HepG2 (cell line): Measurements from ENCODE around the gene TRAF4. TPM values are rescaled to one million over a fixed set of nuclear protein-coding genes. Genes with fewer than 3 reads are reported as not detected.

Experiments used
- HIVEP1 ChIP-seq: sonication (generic); formaldehyde crosslinking; IDR thresholded peaks from 2 replicates; pipeline ENCODE4 v1.4.0; 2020; ENCODE audit warnings: mild to moderate bottlenecking, missing genetic modification reagents
- IRF2 ChIP-seq: IDR thresholded peaks from 2 replicates; pipeline ENCODE4 v1.6.1; 2018; ENCODE audit warnings: missing genetic modification reagents, missing compliant biosample characterization
- KDM1A ChIP-seq: IDR thresholded peaks from 2 replicates; pipeline ENCODE4 v1.6.1; 2016; ENCODE audit warnings: missing compliant biosample characterization
- MAF1 ChIP-seq: sonication (generic); formaldehyde crosslinking; IDR thresholded peaks from 2 replicates; pipeline ENCODE4 v1.5.0; 2020; ENCODE audit warnings: missing genetic modification reagents, borderline replicate concordance
- MEF2D ChIP-seq: sonication (generic); formaldehyde crosslinking; IDR thresholded peaks from 2 replicates; pipeline ENCODE4 v1.5.1; 2020; ENCODE audit warnings: mild to moderate bottlenecking, missing genetic modification reagents
- MYNN ChIP-seq: sonication (generic); formaldehyde crosslinking; IDR thresholded peaks from 2 replicates; pipeline ENCODE4 v1.4.0; 2020; ENCODE audit warnings: mild to moderate bottlenecking, low read depth, missing genetic modification reagents
- NBN ChIP-seq: fragments of 450-650 bp; conservative IDR thresholded peaks from 2 replicates; pipeline ENCODE4 v1.6.1; 2017
- PLRG1 ChIP-seq: fragments of 450-650 bp; conservative IDR thresholded peaks from 2 replicates; pipeline ENCODE4 v1.6.1; 2016
- SRSF1 ChIP-seq: fragments of 200-400 bp; formaldehyde crosslinking; optimal IDR thresholded peaks from 2 replicates; pipeline ENCODE3; 2017; ENCODE audit warnings: mild to moderate bottlenecking, low read depth, low read length, moderate library complexity
- ZFX ChIP-seq: sonication (generic); formaldehyde crosslinking; IDR thresholded peaks from 2 replicates; pipeline ENCODE4 v1.4.0; 2020; ENCODE audit warnings: mild to moderate bottlenecking, low read depth, missing genetic modification reagents, moderate library complexity
- ZNF20 ChIP-seq: sonication (generic); formaldehyde crosslinking; IDR thresholded peaks from 2 replicates; pipeline ENCODE4 v1.4.0; 2020; ENCODE audit warnings: mild to moderate bottlenecking, moderate library complexity, missing genetic modification reagents
- ZNF263 ChIP-seq: sonication (generic); formaldehyde crosslinking; IDR thresholded peaks from 2 replicates; pipeline ENCODE4 v1.4.0; 2020; ENCODE audit warnings: missing genetic modification reagents
- polyA plus RNA-seq, 8 experiments: library from polyadenylated mRNA; depleted of rRNA in 3 of 8; stranded (reverse) in 7 of 8; unstranded in 1 of 8; fragments of >200 nt; fragmentation: Illumina TruSeq in 4 of 8; extraction: Trizol in 4 of 8; gene quantifications; 2 replicates each; pipeline versions ENCODE4 v1.2.1 to v1.2.3, GENCODE V29; 2011 to 2016; ENCODE audit warnings: low read depth in 4 of 8, missing spikeins in 1 of 8, mixed read lengths in 1 of 8; ENCODE audit not compliant: insufficient read depth in 1 of 8
- total RNA-seq, 5 experiments: library from RNA; depleted of rRNA; stranded (reverse); fragments of >200 nt; fragmentation: Illumina TruSeq; extraction: Trizol; gene quantifications; 2 replicates each; pipeline ENCODE4 v1.2.3, GENCODE V29; 2016; ENCODE audit warnings: low read depth in 1 of 5
- TF ChIP-seq, protein P1 (sequence below): sonication (generic); formaldehyde crosslinking; IDR thresholded peaks from 2 replicates; pipeline ENCODE4 v1.8.1; 2023; ENCODE audit warnings: mild to moderate bottlenecking, missing genetic modification reagents
- TF ChIP-seq, protein P2 (sequence below): sonication (generic); formaldehyde crosslinking; IDR thresholded peaks from 2 replicates; pipeline ENCODE4 v1.4.0; 2020; ENCODE audit warnings: missing genetic modification reagents
- TF ChIP-seq, protein P3 (sequence below): sonication (generic); formaldehyde crosslinking; IDR thresholded peaks from 2 replicates; pipeline ENCODE4 v1.4.0; 2020; ENCODE audit warnings: missing genetic modification reagents, borderline replicate concordance
- TF ChIP-seq, protein P4 (sequence below): sonication (generic); formaldehyde crosslinking; conservative IDR thresholded peaks from 2 replicates; pipeline ENCODE4 v1.8.0; 2022; ENCODE audit warnings: low read depth, missing genetic modification reagents

TRAF4 gene
- total and polyA plus RNA-seq, 2 of the 13 experiments (the other 11 are each of a cell fraction or from before 2014, with no cell fraction given), result 86.0 to 89.9 TPM

GRCh38 chr17:28788100-28788499 lies 44.3 kb downstream of the TRAF4 start (continued):
- TF ChIP-seq ZFX (CRISPR knock-in tag) (no peak), ZNF263 (no peak), PLRG1 (no peak), MAF1 (CRISPR knock-in tag) (no peak), SRSF1 (no peak), NBN (no peak), ZNF20 (CRISPR knock-in tag) (no peak), MEF2D (CRISPR knock-in tag) (no peak), KDM1A (CRISPR knock-in tag) (no peak), MYNN (no peak), IRF2 (0 out of 2 replicates have a peak, but pooled peaks have one; percentile 45), HIVEP1 (CRISPR knock-in tag) (no peak)
- TF ChIP-seq, protein P1, sequence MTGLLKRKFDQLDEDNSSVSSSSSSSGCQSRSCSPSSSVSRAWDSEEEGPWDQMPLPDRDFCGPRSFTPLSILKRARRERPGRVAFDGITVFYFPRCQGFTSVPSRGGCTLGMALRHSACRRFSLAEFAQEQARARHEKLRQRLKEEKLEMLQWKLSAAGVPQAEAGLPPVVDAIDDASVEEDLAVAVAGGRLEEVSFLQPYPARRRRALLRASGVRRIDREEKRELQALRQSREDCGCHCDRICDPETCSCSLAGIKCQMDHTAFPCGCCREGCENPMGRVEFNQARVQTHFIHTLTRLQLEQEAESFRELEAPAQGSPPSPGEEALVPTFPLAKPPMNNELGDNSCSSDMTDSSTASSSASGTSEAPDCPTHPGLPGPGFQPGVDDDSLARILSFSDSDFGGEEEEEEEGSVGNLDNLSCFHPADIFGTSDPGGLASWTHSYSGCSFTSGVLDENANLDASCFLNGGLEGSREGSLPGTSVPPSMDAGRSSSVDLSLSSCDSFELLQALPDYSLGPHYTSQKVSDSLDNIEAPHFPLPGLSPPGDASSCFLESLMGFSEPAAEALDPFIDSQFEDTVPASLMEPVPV (CRISPR knock-in tag), result no peak
- TF ChIP-seq, protein P2, sequence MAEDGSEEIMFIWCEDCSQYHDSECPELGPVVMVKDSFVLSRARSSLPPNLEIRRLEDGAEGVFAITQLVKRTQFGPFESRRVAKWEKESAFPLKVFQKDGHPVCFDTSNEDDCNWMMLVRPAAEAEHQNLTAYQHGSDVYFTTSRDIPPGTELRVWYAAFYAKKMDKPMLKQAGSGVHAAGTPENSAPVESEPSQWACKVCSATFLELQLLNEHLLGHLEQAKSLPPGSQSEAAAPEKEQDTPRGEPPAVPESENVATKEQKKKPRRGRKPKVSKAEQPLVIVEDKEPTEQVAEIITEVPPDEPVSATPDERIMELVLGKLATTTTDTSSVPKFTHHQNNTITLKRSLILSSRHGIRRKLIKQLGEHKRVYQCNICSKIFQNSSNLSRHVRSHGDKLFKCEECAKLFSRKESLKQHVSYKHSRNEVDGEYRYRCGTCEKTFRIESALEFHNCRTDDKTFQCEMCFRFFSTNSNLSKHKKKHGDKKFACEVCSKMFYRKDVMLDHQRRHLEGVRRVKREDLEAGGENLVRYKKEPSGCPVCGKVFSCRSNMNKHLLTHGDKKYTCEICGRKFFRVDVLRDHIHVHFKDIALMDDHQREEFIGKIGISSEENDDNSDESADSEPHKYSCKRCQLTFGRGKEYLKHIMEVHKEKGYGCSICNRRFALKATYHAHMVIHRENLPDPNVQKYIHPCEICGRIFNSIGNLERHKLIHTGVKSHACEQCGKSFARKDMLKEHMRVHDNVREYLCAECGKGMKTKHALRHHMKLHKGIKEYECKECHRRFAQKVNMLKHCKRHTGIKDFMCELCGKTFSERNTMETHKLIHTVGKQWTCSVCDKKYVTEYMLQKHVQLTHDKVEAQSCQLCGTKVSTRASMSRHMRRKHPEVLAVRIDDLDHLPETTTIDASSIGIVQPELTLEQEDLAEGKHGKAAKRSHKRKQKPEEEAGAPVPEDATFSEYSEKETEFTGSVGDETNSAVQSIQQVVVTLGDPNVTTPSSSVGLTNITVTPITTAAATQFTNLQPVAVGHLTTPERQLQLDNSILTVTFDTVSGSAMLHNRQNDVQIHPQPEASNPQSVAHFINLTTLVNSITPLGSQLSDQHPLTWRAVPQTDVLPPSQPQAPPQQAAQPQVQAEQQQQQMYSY (CRISPR knock-in tag), result no peak
- TF ChIP-seq, protein P3, sequence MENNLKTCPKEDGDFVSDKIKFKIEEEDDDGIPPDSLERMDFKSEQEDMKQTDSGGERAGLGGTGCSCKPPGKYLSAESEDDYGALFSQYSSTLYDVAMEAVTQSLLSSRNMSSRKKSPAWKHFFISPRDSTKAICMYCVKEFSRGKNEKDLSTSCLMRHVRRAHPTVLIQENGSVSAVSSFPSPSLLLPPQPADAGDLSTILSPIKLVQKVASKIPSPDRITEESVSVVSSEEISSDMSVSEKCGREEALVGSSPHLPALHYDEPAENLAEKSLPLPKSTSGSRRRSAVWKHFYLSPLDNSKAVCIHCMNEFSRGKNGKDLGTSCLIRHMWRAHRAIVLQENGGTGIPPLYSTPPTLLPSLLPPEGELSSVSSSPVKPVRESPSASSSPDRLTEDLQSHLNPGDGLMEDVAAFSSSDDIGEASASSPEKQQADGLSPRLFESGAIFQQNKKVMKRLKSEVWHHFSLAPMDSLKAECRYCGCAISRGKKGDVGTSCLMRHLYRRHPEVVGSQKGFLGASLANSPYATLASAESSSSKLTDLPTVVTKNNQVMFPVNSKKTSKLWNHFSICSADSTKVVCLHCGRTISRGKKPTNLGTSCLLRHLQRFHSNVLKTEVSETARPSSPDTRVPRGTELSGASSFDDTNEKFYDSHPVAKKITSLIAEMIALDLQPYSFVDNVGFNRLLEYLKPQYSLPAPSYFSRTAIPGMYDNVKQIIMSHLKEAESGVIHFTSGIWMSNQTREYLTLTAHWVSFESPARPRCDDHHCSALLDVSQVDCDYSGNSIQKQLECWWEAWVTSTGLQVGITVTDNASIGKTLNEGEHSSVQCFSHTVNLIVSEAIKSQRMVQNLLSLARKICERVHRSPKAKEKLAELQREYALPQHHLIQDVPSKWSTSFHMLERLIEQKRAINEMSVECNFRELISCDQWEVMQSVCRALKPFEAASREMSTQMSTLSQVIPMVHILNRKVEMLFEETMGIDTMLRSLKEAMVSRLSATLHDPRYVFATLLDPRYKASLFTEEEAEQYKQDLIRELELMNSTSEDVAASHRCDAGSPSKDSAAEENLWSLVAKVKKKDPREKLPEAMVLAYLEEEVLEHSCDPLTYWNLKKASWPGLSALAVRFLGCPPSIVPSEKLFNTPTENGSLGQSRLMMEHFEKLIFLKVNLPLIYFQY (CRISPR knock-in tag), result no peak
- TF ChIP-seq, protein P4, sequence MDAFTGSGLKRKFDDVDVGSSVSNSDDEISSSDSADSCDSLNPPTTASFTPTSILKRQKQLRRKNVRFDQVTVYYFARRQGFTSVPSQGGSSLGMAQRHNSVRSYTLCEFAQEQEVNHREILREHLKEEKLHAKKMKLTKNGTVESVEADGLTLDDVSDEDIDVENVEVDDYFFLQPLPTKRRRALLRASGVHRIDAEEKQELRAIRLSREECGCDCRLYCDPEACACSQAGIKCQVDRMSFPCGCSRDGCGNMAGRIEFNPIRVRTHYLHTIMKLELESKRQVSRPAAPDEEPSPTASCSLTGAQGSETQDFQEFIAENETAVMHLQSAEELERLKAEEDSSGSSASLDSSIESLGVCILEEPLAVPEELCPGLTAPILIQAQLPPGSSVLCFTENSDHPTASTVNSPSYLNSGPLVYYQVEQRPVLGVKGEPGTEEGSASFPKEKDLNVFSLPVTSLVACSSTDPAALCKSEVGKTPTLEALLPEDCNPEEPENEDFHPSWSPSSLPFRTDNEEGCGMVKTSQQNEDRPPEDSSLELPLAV (CRISPR knock-in tag), result no peak
